Hepatocyte (in vitro differentiated cells): Measurements from ENCODE around the gene KNDC1.

Experiments used
- CTCF ChIP-seq: fragments of 200-600 bp; sonication (generic); IDR thresholded peaks from 2 replicates; pipeline ENCODE4 v1.5.1; 2016; ENCODE audit warnings: antibody characterized with exemption, mild to moderate bottlenecking; ENCODE audit not compliant: poor library complexity
- EZH2 ChIP-seq: fragments of 200-600 bp; sonication (generic); IDR thresholded peaks from 2 replicates; pipeline ENCODE4 v1.6.1; 2016; ENCODE audit warnings: antibody characterized with exemption, mild to moderate bottlenecking, borderline replicate concordance

GRCh38 chr10:133196936-133197758 lies 37.1 kb downstream of the KNDC1 start:
- TF ChIP-seq CTCF (no peak), EZH2 (no peak)
